Activated effector memory CD4-positive, alpha-beta T cell treated with Interleukin-2 at 50 U/mL for 16 hours (primary cell): Measurements from ENCODE around the gene DMXL2.
"Not testable (repeated sequence)": the region's sequence is repeated elsewhere in the genome, so short reads cannot be mapped to it uniquely, and the experiment has no call there.

Experiments
- DNase-seq: peaks from one replicate; pipeline ENCODE4 v3.0.0-alpha.2; 2020

Gene DMXL2, protein sequence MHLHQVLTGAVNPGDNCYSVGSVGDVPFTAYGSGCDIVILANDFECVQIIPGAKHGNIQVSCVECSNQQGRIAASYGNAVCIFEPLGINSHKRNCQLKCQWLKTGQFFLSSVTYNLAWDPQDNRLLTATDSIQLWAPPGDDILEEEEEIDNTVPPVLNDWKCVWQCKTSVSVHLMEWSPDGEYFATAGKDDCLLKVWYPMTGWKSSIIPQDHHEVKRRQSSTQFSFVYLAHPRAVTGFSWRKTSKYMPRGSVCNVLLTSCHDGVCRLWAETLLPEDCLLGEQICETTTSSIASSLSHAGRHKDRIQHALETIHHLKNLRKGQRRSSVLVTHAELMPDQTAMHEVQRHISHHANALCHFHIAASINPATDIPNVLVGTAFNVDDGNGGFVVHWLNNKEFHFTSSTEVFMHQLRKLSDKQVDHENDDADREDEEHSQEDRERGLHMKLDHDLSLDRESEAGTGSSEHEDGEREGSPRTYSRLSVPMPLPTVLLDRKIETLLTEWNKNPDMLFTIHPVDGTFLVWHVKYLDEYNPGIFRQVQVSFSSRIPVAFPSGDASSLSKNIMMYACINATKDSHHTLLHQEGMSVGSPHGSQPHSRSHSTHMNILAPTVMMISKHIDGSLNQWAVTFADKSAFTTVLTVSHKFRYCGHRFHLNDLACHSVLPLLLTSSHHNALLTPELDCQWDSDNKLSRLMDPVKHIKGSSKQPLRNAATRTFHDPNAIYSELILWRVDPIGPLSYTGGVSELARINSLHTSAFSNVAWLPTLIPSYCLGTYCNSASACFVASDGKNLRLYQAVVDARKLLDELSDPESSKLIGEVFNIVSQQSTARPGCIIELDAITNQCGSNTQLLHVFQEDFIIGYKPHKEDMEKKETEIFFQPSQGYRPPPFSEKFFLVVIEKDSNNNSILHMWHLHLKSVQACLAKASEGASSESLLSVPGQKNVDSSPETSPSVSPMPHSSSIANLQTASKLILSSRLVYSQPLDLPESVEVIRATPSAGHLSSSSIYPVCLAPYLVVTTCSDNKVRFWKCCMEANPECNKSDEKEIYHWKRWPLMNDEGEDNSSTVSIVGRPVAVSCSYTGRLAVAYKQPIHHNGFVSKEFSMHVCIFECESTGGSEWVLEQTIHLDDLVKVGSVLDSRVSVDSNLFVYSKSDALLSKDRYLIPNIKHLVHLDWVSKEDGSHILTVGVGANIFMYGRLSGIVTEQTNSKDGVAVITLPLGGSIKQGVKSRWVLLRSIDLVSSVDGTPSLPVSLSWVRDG (N-terminal part only)

DNA sequence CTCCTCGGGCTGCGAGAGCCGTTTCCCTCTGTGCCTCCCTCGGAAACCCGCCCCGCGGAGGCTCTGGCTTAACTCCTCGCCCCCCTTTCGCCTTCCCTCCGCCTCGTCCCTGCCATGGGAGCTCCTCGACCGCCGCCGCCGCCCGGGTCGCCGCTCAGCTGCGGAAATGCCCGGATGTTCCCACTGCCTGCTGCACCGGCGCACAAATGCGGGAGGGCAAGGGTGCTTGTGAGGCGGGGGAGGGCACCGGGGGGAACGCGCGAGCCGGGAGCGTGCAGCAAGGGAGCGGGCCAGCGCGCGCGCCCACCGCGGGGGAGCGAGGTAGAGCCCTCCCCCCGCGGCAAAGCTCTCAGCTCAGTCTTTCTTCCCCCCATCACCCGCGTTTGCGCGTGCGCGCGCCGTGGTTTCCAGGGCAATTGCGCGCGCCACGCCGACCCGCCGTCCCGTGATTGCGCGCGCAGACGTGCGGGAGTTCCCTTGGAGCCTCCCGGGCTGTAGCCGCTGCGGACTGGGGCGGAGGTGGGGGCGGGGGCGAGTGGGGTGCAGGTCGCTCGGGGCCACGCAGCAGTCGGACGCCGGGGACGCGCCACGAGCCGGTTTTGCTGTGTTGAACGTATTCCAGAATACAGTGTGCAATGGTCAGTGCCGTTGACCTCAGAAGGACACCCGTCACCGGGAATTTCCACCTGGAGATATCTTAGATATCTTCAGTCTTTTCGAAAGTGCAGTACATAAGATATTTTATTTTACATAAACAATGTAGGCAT is at the start of gene DMXL2:
DMXL2 (minus strand) TSS at position 168 of the 767 bp plus-strand sequence. CDS start 226 bp downstream, outside the sequence.
- DNase-seq, result peak; percentile 40

DNA sequence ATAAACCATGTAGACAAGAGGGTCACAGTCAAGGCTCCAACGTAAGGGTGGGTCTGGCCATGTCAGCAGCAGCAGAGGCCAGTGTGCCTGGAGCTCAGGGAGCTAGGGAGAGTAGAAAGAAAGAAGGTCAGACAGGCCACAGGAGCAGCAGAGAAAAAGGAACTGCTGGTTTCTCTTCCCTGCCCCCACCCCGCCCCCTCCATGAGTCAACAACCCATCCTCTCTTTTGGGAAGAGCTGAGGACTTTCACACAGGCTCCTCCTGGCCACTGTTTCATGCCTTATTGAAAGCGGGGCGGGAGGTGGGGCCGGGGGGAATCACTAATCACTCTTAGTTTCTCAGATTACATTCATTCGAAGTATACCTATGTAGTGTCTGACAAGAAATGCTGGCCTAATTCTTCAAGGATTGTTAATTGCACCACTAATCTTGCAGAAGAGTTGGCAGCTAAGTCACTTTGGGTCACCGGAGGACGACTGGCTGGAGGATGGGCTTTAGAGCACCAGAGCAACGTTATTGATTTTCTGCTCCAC is 49.6 kb upstream of the DMXL2 start:
- DNase-seq, result no peak

- DNase-seq, result no peak
Observed at GRCh38 chr15:51669381-51669780, 46.8 kb upstream of the DMXL2 start.

DNA sequence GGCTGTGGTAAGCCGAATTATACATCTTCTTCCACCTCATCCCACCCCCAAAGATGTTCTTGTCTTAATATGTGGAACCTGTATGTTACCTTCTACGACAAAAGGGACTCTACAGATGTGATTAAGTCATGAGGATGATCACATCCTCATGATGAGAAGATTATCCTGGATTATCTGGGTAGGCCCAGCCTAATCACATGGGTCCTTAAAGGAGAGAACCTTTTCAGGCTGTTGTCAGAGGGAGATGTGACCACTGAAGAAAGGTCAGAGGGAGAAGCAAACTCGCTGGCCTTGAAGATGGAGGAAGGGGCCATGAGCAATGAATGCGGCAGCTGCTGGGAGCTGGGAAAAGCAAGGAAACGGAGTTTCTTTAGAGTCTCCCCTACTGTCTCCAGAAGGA is 45.9 kb upstream of the DMXL2 start:
- no peak for DNase-seq

GRCh38 chr15:51667478-51667877 is 44.9 kb upstream of the DMXL2 start:
- DNase-seq, result no peak

DNA sequence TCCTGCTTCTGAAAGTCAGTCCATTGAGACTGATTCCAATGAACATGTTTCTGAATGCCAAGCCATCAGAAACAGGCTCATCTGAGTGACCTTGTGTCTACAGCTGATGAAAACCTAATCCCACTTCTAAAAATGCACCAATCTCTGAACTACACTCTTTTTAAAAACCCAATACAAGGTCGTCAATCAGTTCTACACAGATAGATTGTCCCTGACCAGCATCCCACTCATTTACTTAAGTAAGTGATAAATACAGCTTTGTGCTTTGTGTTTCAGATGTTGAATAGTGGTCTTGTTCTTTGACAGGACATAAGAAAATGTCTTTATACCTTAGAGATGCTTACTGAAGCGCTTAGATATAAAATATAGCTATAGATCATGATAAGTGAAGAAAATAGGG is 38.5 kb upstream of the DMXL2 start:
- no peak for DNase-seq

DNA sequence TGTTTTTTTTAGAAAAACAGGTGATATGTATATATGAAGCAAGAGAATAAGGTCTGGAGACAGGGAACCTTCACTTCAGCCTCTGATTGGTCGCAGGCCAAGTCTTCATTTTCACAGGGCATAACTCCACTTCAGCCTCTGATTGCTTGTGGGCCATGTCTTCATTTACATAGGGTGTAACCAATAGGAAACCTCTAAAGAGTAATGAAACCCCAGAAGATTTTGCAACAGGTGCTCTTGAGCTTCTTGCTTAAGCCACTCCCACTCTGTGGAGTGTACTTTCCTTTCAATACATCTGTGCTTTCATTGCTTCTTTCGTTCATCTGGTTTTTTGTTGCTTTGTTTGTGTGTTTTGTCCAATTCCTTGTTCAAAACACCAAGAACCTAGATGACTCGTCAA is 36.1 kb upstream of the DMXL2 start:
- DNase-seq, result no peak

- DNase-seq, result not testable (repeated sequence)
Observed at GRCh38 chr15:51655401-51656057, 33.0 kb upstream of the DMXL2 start.

DNA sequence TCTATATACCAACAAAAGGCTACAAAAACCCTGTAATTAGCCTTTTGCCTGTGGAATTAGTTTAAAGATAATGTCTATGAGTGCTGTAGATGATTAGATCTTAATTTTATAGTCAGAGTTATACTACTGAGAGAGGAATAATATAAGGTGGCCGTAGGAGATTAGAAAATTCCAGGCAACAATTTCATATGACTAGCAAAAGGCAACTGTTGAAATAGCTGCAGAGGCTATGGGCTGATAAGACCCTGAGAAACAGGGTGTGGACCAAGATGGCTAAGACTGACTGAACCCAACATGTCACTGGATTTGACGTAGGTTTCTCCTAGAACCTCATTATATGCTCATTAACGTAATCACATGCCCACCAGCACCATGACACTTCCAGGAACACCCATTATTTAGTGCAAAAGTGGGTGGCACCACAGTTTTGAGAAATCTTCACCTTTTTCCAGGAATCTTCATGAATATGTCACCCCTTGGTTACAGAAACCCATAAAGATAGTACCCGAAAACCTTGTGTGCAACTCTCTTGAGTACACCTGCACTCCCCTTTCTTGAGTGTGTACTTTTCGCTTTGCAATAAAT is 29.6 kb upstream of the DMXL2 start:
- no peak for DNase-seq

- DNase-seq, result no peak
Observed at GRCh38 chr15:51649659-51650521, 27.3 kb upstream of the DMXL2 start.

GRCh38 chr15:51648643-51649042 is 26.1 kb upstream of the DMXL2 start:
- DNase-seq, result not testable (repeated sequence)

DNA sequence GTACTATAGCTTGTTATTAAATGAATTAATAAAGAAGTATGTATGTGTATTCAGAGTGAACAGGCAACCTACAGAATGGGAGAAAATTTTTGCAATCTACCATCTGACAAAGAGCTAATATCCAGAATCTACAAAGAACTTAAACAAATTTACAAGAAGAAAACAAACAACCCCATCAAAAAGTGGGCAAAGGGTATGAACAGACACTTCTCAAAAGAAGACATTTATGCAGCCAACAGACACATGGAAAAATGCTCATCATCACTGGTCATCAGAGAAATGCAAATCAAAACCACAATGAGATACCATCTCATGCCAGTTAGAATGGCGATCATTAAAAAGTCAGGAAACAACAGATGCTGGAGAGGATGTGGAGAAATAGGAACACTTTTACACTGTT is 25.5 kb upstream of the DMXL2 start:
- DNase-seq, result not testable (repeated sequence)

DNA sequence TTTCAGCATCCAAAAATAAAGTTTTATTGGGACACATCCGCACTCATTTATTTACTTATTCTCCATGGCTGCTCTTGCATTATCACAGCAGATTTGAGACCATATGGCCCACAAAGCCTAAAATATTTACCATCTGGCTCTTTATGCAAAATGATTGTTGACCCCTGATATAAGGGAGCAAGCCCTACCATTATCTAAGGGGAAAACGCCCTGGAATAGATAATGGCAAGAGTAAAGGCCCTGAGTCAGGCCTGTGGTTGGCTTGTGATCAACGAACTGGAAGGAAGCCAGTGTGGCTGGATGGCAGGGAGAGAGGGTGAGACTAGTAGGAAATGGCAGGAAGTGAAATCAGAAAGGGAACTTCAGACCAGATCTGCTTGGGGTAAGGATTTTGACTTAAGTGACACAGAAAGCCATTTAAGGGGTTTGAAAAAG is 24.6 kb upstream of the DMXL2 start:
- no peak for DNase-seq

- no peak for DNase-seq
Observed at GRCh38 chr15:51642696-51643095, 20.1 kb upstream of the DMXL2 start.

- no peak for DNase-seq
Observed at GRCh38 chr15:51641490-51642130, 19.0 kb upstream of the DMXL2 start.

DNA sequence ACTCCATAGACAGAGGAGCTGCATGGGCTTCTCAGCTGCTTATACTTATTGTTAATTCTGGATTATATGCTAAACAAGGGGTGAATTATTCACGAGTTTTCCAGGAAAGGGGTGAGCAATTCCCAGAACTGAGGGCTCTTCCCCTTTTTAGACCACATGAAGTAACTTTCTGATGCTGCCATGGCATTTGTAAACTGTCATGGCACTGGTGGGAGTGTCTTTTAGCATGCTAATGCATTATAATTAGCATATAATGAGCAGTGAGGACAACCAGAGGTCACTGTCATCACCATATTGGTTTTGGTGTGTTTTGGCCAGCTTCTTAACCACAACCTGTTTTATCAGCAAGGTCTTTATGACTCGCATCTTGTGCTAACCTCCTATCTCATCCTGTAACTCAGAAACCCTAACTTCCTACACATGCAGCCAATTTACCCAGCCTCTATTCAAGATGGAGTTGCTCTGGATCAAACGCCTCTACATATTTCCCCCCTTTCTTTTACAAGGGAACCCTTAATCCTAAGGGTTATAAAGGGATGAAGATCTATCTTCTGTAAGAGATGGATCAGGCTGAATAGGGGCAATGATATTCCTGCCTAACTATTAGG is 12.1 kb upstream of the DMXL2 start:
- DNase-seq, result no peak

- no peak for DNase-seq
Observed at GRCh38 chr15:51629612-51630011, 7.0 kb upstream of the DMXL2 start.

- no peak for DNase-seq
Observed at GRCh38 chr15:51625236-51625635, 2.7 kb upstream of the DMXL2 start.

DNA sequence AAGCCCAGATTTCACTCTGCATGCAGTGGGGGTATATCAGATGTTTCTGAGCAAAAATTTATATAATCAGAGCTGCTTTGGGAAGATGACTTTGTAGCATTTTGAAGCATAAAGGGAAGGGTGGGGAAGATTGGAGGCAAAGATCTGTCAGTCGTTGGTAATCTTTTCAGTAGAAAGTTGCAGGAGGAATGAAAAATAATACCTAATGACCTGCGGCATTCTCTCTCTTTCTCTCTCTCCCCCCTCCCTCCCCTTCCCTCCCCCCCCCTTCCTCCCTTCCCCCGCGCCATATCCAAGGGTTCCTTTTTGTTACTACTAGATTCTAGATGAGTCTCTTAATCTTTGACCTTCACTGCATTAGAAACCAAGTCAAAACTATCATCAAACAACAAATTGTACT is 1.5 kb upstream of the DMXL2 start:
- DNase-seq, result no peak
